GM18858 (cell line): Measurements from ENCODE around the gene KNOP1.
"Not testable (repeated sequence)": the region's sequence is repeated elsewhere in the genome, so short reads cannot be mapped to it uniquely, and the experiment has no call there.

Experiments used
- ATAC-seq: cut with Tn5 transposase; IDR thresholded peaks from one replicate; pipeline ENCODE4 v1.9.1; 2021; ENCODE audit not compliant: unreplicated experiment

KNOP1 gene

DNA sequence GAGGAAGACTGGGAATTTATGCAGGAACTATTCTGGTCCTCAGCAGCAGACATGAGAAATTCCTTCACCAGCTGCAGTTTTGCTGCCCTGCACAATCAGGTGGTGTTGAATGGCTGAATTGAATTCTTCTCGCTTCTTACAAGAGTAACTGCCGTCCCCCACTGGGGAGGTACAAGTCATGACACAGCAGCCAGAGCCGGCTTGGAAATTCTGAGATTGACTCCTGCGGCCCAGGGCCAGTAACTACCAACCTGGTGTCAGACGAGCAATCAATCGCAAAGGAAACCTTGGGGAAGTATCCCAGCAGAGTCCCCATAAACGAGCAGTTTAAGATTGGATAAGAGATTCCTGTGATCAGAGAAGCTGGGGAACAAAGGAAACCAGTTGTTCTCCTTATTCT is 30.7 kb downstream of the KNOP1 start:
- ATAC-seq = no peak

DNA sequence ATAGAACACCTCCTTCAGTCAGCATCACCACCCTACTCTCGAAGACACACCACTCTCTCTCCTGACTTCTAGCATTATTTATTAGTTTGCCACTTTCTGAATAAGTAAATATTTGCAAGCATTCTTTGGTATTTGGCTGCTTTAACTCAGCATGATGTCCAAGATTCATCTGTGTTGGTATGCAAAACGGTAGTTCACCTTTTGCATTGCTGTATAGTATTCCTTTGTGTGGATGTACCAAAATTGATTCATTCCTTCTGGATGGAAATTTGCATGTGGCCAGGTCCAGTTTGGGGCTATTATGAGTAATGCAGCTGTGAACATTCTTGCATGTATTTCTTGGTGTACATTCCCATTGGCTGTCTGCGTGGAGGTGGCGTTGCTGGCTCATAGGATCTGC is 32.9 kb downstream of the KNOP1 start:
- no peak for ATAC-seq

DNA sequence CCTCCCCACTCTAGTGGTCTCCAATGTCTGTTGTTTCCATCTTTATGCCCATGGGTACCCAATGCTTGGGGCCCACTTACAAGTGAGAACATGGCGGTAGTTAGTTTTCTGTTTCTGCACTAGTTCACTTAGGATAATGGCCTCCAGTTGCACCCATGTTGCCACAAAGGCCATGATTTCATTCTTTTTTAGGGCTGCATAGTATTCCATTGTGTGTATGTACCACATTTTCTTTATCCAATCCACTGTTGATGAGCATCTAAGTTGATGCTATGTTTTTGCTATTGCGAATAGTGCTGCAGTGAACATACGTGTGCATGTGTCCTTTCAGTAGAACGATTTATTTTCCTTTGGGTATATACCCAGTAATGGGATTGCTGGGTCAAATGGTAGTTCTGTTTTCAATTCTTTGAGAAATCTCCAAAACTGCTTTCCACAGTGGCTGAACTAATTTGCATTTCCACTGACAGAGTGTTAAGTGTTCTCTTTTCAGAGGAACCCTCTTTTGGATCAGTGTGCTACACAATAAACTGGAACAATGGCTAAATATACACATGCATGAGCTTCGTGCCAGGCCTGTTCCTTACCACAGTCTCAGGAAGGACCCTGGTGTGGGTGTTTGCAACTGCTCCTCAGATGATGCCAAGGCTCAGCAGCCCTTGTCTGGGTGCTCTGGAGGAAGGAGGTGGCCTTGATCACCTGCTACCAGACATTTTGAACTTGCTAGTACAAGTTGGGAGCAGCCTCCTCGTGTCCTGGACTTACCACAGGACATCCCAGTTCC is 34.4 kb downstream of the KNOP1 start:
- ATAC-seq = no peak

DNA sequence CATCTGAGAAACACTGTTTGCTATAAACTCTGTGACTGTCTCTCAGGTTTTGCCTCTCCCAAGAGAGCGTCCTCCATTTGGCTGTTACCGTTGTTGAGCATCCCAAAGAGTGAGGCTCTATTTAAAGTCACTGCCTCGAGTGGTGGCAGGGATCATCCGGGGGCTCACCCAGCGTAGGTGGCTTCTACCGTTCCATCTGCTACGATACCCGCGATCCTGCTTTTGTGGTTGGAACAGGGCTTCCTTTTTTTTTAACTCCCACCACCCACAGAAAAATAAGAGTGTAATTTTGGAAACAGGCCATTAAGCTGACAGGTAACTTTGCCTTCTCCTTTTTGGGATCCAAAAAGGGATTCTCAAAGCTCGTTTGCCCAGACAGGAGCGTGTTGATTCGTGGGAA is 36.4 kb downstream of the KNOP1 start:
- no peak for ATAC-seq

DNA sequence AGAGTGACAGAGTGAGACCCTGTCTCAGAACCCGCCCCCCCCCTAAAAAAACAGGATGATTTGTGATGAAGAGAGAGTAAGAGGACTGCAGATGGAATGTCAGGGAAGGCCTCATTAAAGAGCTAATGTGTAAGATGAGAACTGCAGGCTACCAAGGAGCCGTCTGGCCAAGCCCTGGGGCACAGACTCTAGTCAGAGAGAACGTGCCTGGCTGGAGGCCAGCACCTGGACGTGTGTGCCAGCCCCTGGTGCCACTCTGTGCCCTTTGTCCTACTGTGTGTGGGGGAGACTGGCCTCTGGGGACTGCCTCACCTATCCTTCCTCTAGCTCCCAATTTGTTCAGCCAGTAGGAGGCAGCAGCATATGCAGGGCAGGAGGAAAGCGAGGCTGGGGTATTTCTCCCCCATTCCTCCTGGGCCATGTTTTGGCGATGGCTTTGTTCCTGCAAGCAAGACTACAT is 37.1 kb downstream of the KNOP1 start:
- no peak for ATAC-seq

DNA sequence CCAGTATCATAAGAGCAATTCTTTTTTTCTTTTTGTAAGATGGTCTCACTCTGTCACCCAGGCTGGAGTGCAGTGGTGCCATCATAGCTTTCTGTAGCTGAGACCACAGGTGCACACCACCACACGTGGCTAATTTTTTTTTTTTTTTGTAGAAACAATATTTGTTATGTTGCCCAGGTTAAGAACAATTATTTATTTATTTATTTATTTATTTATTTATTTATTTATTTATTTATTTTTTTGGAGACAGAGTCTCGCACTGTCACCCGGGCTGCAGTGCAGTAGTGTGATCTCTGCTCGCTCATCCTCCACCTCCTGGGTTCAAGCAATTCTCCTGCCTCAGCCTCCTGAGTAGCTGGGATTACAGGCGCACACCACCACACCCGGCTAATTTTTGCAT is 38.7 kb downstream of the KNOP1 start:
- not testable (repeated sequence) for ATAC-seq

DNA sequence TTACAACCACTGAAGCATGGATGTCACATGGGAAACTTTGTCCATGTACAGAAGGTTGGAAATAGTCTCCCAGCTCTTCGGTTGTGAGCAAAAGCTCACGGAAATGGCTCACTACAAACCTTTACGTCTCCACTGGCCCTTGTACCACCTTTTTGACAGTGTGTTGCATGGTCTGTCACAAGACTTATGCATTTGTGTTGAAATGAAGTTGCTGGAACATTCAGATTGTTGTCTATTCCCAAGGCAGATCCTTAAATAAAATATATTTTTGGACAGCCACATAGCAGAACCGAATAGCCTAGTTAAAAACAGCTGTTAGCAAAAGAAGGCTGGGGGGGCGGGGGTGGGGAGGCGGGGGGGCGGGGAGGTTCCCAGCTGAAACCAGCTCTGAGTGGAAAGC is 39.2 kb downstream of the KNOP1 start:
- ATAC-seq = no peak

DNA sequence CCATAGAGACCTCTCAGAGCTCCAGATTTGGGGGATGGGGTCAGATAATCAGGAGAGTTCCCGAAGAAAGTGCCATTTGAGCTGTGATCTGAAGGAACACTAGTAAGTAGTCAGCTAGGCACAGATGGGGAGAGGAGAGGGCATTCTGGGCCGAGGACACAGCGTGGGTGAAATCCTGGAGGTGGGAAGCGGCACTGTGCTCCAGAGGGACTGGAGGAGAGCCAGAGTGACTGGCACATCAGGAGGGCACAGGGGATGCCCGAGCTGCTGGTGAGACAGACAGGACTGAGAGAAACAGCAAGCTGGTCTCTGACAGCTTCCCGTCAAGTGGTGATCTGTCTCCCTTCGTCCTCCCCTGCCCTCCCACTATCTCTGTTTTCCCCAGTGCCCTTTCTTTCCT is 40.6 kb downstream of the KNOP1 start:
- no peak for ATAC-seq

DNA sequence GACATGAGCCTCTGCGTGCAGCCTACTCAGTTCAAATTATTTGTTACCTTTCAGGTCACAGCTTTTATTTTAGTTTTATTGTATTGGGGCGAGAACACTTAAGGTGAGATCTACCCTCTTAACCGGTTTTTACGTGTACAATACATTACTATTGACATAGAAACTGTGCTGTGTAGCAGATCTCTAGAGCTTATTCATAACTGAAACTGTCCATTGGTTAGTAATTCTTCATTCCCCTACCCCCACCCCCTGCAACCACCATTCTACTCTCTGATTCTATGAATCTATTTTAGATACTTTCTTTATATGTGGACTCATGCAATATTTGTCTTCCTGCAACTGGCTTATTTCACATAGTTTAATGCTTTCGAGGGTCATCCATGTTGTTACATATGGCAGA is 43.5 kb downstream of the KNOP1 start:
- ATAC-seq = no peak

DNA sequence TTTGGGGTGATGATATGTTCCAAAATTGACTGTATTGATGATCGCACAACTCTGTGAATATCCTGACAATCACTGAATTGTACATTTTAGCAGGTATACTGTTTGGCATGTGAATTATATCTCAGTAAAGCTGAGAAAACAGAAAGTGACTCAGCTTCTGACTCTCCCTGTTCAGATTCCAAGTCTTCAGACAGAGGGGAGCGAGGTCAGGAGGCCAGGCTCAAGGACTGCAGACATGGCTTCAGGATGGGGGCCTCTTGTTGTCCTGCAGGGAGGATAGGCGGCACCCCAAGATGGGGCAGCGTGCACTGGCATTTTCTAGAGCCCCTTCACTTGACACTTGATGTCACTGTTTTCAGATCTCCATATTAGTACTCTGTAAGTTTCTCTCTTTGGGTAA is 45.6 kb downstream of the KNOP1 start:
- no peak for ATAC-seq

DNA sequence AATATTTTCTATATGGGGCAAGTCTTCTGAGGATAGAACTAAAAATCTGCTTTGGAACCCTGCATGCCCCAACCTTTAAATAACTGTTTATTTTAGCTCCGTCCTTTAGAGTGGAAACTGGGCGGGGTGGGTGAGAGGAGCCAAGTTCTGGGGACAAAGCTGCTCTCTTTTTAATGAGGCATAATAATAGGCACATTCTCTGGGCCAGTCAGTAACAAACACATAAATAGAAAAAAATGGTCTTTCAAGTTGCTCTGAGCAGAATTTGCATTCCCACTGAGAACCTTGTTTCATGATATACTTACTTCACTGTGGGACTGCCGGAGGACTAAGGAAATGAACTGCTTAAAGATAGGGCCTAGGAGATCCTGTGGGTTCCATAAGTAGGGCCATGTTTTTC is 51.5 kb downstream of the KNOP1 start:
- ATAC-seq = no peak

DNA sequence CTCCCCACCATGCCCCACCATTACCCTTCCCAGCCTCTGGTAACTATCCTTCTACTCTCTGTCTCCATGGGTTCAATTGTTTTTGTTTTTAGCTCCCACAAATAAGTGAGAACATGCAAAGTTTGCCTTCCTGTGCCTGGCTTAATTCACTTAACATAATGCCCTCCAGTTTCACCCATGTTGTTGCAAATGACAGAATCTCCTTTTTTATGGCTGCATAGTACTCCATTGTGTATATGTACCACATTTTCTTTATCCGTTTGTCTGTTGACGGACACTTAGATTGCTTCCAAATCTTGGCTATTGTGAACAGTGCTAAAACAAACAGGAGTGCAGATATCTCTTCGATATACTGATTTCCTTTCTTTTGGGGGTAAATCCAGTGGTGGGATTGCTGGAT is 52.7 kb downstream of the KNOP1 start:
- ATAC-seq = not testable (repeated sequence)

DNA sequence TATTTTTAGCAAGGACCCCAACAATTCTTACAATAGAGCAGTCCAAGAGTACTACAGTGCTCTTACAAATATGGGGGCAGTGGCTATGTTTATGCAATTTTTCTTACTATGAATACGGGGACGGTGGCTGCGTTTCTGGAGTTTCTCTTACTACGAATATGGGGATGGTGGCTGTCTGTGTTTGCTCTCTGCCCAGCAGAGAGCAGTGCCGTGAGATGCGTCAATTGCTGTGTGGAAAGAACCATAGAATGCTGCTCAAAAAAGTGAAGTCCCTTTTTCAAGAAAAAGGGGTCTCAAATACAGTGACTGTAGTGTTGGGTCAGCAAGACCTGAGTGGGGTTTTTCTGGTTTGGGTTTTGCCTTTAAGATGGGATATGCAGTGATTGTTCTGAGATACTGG is 53.9 kb downstream of the KNOP1 start:
- ATAC-seq = no peak

DNA sequence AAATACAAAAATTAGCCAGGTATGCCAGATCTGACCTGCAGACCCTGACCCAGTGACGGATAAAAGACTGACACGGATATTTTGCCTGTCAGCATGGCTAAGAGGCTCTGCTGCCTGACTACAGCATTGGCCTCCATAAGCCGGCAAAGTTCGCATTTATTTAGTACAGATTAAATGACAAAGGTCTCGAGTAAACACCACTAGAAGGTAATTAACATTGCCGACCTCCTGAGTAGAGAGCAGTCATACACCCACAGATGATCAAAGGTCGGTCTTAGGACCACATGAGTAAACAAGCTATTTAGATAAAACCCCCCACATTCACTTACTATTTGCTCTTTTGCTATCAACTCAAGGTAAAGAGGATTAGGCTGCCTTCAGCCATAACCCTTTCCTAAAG is 55.7 kb downstream of the KNOP1 start:
- ATAC-seq = no peak

DNA sequence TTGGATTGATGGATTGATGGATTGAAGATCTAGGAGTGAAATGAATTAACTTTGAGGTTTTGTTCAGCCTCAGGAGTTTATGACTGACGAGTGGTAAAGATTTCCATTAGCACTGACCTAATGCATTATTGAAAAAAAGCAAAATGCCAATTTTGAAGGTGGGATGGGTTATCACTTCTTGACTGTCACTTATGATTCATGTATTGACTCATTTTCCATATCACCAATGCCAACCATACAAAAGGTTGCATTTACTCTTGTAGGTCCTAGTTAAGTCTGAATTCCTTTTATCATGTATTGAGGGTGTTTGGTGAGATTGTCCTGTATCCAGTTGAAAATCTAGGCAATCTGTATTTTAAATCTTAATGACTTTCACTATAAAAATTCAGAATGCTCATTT is 57.6 kb downstream of the KNOP1 start:
- ATAC-seq = no peak

DNA sequence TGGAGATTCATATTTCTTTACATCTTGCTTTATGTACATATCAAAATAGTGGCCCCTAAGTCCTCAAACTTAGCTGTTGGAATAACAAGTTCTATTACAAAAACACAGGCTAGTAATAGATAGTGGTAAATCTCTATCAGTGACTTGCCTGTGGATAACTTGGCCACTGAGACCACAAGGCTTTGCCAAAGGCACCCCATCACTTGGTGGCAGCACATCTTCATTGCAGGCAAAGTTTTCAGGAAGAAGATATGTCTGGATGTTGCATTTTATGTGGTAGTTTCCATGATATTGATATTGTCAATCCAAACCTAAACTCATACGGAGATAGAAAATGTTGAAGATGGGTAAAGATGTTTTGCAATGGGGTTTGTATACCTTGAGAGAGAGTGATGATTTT is 58.5 kb downstream of the KNOP1 start:
- no peak for ATAC-seq

DNA sequence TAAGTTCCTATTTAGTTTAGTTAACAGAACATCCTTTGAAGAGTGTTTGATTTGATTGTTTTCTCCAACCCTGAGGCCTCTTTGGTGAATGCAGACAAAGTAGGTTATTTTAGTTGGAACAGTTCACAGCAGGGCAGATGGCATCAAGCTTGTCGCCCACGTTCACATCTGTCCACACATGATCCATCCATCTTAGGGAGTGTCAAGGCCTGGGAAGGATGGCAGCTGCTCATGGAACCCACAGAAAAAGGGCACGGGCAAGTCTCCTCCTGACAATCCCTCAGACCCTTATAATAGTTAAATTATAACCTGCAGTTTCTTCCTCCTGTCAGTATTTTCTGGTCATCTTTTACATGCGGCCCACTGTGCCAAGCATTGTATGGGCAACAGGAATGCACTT is 60.2 kb downstream of the KNOP1 start:
- ATAC-seq = no peak

DNA sequence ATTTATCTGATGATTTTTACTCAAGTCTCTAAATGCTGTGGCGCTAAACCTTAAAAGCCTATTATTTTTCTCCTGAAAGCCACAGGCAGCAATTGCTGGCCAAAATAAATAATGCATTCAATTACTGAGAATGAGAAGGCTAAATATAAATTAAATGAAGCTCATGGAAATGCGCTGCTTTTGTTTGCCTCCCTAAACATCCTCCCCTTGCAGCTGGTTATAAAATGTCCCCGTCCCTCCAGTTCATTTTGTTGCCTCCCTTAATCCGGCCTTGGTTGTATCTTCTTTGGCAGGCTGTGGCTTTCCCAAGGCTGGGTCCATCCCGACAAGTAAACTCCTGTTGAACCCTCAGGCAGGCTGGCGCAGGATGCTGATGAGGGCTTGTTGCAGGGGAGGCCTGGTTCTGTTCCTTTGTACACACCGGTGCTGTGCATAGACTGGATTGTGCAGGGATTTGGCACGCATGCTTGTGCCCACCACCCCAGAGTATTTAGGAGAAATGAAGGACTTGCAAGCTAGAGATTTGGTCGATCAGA is 62.7 kb downstream of the KNOP1 start:
- no peak for ATAC-seq

DNA sequence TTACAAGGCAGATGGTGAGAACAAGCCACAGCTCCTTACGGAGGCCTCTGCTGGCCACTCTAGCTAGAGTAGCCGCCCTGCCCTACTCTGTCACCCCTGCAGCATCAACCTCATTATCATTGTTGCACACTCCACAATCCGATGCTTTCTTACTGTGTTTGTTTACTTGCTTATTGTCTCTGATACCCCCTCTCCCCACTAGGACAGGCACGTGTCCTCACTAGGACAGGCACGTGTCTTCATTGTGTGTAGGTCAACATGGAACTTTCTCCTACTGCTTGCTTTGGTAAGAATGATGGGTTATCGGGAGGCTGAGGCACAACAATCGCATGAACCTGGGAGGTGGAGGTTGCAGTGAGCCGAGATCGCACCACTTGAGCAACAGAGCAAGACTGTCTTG is 63.9 kb downstream of the KNOP1 start:
- ATAC-seq = no peak
